Liver (tissue), 9 donors: ENCODE data around the gene CAMSAP2. TPM values are rescaled to one million over a fixed set of nuclear protein-coding genes. Genes with fewer than 3 reads are reported as not detected.
A peak's percentile ranks its signal among the peaks of the same experiment; 100 is the strongest.
"Not testable (repeated sequence)": the region's sequence is repeated elsewhere in the genome, so short reads cannot be mapped to it uniquely, and the experiment has no call there.

Experiments
- DNase-seq: peaks from one replicate; pipeline ENCODE4 v3.0.0-alpha.2; 2017; ENCODE audit warnings: low spot score
- H3K27ac ChIP-seq, 2 donors: one replicate each; pipeline ENCODE4 v1.7.0; 2013; ENCODE audit warnings: inconsistent platforms in 2 of 2, low read length in 2 of 2, control low read depth in 1 of 2, low read depth in 1 of 2, mild to moderate bottlenecking in 1 of 2
- H3K27me3 ChIP-seq, 4 donors: one replicate each; pipeline versions ENCODE4 v1.6.1 to v1.7.0; 2013; ENCODE audit warnings: low read length in 3 of 4, inconsistent platforms in 1 of 4, mild to moderate bottlenecking in 1 of 4, moderate library complexity in 1 of 4; ENCODE audit not compliant: control insufficient read depth in 4 of 4, insufficient read depth in 4 of 4
- H3K36me3 ChIP-seq, 4 donors: one replicate each; pipeline versions ENCODE4 v1.6.1 to v1.7.0; 2013; ENCODE audit warnings: low read length in 3 of 4, mild to moderate bottlenecking in 3 of 4, low read depth in 1 of 4, moderate library complexity in 1 of 4; ENCODE audit not compliant: control insufficient read depth in 4 of 4, insufficient read depth in 3 of 4
- H3K4me1 ChIP-seq, 4 donors: one replicate each; pipeline versions ENCODE4 v1.6.1 to v1.7.0; 2013; ENCODE audit warnings: low read length in 3 of 4, mild to moderate bottlenecking in 3 of 4, moderate library complexity in 1 of 4; ENCODE audit not compliant: control insufficient read depth in 4 of 4, insufficient read depth in 4 of 4
- H3K4me3 ChIP-seq, 3 donors: one replicate each; pipeline versions ENCODE4 v1.6.1 to v1.7.0; 2013; ENCODE audit warnings: low read length in 3 of 3, control low read depth in 1 of 3, low read depth in 1 of 3, mild to moderate bottlenecking in 1 of 3
- H3K9ac ChIP-seq, 2 donors: one replicate each; pipeline ENCODE4 v1.7.0; 2013; ENCODE audit warnings: low read length in 2 of 2, mild to moderate bottlenecking in 2 of 2, moderate library complexity in 2 of 2, control low read depth in 1 of 2, low read depth in 1 of 2
- H3K9me3 ChIP-seq, 4 donors: one replicate each; pipeline versions ENCODE4 v1.6.1 to v1.7.0; 2013; ENCODE audit warnings: low read length in 3 of 4; ENCODE audit not compliant: control insufficient read depth in 4 of 4
- EGR1 ChIP-seq, 2 donors: IDR thresholded peaks; 2 replicates each; pipeline ENCODE4 v1.6.1; 2016 to 2018; ENCODE audit warnings: antibody characterized with exemption in 2 of 2, low read depth in 2 of 2
- FOXA1 ChIP-seq: IDR thresholded peaks from 2 replicates; pipeline ENCODE4 v1.6.1; 2016; ENCODE audit warnings: antibody characterized with exemption
- FOXA2 ChIP-seq: IDR thresholded peaks from 2 replicates; pipeline ENCODE4 v1.6.1; 2016; ENCODE audit warnings: antibody characterized with exemption
- GABPA ChIP-seq, 2 donors: IDR thresholded peaks in 1 of 2; conservative IDR thresholded peaks in 1 of 2; 2 replicates each; pipeline ENCODE4 v1.6.1; 2016; ENCODE audit warnings: antibody characterized with exemption in 2 of 2, mild to moderate bottlenecking in 1 of 2, moderate library complexity in 1 of 2
- HNF4G ChIP-seq: IDR thresholded peaks from 2 replicates; pipeline ENCODE4 v1.6.1; 2016; ENCODE audit warnings: antibody characterized with exemption
- NR2F2 ChIP-seq: IDR thresholded peaks from 2 replicates; pipeline ENCODE4 v1.6.1; 2016; ENCODE audit warnings: antibody characterized with exemption
- SP1 ChIP-seq: IDR thresholded peaks from 2 replicates; pipeline ENCODE4 v1.6.1; 2018; ENCODE audit warnings: antibody characterized with exemption, mild to moderate bottlenecking
- TAF1 ChIP-seq: conservative IDR thresholded peaks from 2 replicates; pipeline ENCODE4 v1.6.1; 2016; ENCODE audit warnings: antibody characterized with exemption, mild to moderate bottlenecking
- WGBS: extraction: QIAGEN DNeasy Blood & Tissue Kit; methylation state at CpG from one replicate; pipeline ENCODE4 v1.1.7; 2013; 5-methylcytosine and 5-hydroxymethylcytosine counted together
- polyA plus RNA-seq, 2 donors: library from polyadenylated mRNA; stranded (reverse) in 1 of 2; unstranded in 1 of 2; fragments of 200-250 nt in 1 of 2; fragments of >200 nt in 1 of 2; fragmentation: Nextera tagmentation in 1 of 2; extraction: Ambion mirVana in 1 of 2; gene quantifications; one replicate each; pipeline versions ENCODE4 v1.2.1 to v1.2.3, GENCODE V29; 2013 to 2015
- total RNA-seq, 2 donors: library from RNA; depleted of rRNA; stranded (reverse); fragments of >200 nt; gene quantifications; one replicate each; pipeline ENCODE4 v1.2.3, GENCODE V29; 2014
- TF ChIP-seq, protein P1 (sequence below): IDR thresholded peaks from 2 replicates; pipeline ENCODE4 v1.6.1; 2016; ENCODE audit warnings: antibody characterized with exemption, mild to moderate bottlenecking
- TF ChIP-seq, protein P2 (sequence below): IDR thresholded peaks from 2 replicates; pipeline ENCODE4 v1.6.1; 2016; ENCODE audit warnings: antibody characterized with exemption
- donor health status: healthy.
- donor health status: healthy.
- donor health status: healthy.
- donor health status: healthy.
- donor health status: healthy.

The CAMSAP2 gene
- total and polyA plus RNA-seq, 4 donors: 1.9 to 8.6 (median 3.5) TPM

DNA sequence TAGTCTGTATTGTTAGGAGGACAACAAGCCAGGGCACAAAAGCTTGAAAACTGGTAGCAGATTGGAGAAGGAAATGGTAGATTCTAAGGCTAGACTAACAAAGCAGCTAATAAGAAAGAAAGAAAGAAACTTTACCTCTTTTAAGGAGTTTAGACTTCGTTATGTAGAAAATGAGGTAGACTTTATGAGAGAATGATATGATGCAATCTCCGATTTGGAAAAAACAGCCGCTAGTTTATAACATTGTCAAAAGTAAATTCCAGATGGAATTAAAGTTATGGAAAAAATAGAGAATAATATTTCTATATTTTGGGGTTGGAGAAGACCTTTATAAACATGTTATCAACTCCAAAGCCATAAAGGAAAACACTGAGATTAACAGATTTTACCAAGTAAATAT, 67.0 kb downstream of the CAMSAP2 start:
- Histone ChIP-seq H3K9ac (no peak overlapping the region), H3K27ac (no peak overlapping the region), H3K36me3 (peaks cover 0 to 4% (median 0%) of the 10 kb centered on the region in 4 donors), H3K9me3 (no peaks in the 10 kb centered on the region), H3K27me3 (no peaks in the 10 kb centered on the region), H3K4me3 (no peak overlapping the region), H3K4me1 (no peaks in the 10 kb centered on the region)
- TF ChIP-seq FOXA2 (no peak), GABPA (IDR thresholded peaks at IDR 0.05 in 1 of 2, conservative IDR thresholded peaks at IDR 0.05 in 1 of 2) (no peak)
- TF ChIP-seq, protein P1, sequence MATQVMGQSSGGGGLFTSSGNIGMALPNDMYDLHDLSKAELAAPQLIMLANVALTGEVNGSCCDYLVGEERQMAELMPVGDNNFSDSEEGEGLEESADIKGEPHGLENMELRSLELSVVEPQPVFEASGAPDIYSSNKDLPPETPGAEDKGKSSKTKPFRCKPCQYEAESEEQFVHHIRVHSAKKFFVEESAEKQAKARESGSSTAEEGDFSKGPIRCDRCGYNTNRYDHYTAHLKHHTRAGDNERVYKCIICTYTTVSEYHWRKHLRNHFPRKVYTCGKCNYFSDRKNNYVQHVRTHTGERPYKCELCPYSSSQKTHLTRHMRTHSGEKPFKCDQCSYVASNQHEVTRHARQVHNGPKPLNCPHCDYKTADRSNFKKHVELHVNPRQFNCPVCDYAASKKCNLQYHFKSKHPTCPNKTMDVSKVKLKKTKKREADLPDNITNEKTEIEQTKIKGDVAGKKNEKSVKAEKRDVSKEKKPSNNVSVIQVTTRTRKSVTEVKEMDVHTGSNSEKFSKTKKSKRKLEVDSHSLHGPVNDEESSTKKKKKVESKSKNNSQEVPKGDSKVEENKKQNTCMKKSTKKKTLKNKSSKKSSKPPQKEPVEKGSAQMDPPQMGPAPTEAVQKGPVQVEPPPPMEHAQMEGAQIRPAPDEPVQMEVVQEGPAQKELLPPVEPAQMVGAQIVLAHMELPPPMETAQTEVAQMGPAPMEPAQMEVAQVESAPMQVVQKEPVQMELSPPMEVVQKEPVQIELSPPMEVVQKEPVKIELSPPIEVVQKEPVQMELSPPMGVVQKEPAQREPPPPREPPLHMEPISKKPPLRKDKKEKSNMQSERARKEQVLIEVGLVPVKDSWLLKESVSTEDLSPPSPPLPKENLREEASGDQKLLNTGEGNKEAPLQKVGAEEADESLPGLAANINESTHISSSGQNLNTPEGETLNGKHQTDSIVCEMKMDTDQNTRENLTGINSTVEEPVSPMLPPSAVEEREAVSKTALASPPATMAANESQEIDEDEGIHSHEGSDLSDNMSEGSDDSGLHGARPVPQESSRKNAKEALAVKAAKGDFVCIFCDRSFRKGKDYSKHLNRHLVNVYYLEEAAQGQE: no peak
- WGBS: 96% methylated on average over 3 of the region's 3 CpGs
- DNase-seq: no peak

DNA sequence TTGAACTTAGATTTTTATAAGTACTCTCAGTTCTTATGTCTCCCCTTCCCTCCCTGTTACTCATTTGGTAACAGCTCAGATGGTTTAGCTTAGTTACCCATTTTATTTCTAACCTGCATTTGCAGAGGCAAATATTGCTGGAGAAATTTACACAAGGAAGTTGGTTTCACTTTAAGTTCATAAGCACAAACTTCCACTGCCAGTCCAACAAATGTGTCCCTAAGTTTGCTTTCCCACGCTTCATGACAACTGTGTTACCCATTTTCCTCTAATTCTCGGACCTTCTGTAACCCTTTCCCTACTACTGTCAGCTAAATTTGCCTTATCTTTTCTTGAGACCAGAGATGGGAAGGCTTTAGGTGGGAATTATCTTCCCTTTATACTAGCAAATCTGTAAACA, 70.2 kb downstream of the CAMSAP2 start:
- Histone ChIP-seq H3K27me3 (no peaks in the 10 kb centered on the region), H3K27ac (no peak overlapping the region), H3K4me1 (no peaks in the 10 kb centered on the region), H3K36me3 (peaks cover 0 to 4% (median 0%) of the 10 kb centered on the region in 4 donors), H3K4me3 (no peak overlapping the region), H3K9ac (no peak overlapping the region), H3K9me3 (no peaks in the 10 kb centered on the region)
- no peak for DNase-seq
- TF ChIP-seq EGR1 (IDR thresholded peaks at IDR 0.05; ENCODE audit: low read depth in 2 of 2) (no peak), TAF1 (no peak), SP1 (no peak), GABPA (IDR thresholded peaks at IDR 0.05 in 1 of 2, conservative IDR thresholded peaks at IDR 0.05 in 1 of 2) (no peak)
- TF ChIP-seq, protein P2, sequence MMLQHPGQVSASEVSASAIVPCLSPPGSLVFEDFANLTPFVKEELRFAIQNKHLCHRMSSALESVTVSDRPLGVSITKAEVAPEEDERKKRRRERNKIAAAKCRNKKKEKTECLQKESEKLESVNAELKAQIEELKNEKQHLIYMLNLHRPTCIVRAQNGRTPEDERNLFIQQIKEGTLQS: no peak
- WGBS: 81% methylated on average over 2 of the region's 2 CpGs

DNA sequence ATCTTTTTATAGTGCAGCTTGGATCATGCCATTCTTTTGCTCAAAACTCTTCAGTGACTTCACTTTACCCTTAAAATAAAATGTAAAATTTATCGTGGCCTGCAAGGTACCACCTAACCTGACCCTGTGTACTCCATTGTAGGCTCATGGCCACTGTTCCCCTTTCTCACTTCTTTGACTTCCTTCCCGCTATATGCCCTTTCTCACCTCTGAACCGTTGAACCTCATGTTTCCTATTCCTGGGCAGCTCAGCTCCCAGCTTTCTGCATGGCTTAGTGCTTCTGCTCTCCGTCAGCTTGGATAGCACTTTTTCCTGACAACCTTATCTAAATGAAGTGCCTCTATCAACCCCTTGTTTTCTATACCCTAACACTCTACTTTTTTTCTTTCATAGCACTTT, 73.0 kb downstream of the CAMSAP2 start:
- no peak for DNase-seq
- 70% methylated on average over 4 of the region's 4 CpGs for WGBS
- H3K4me1 ChIP-seq: no peaks in the 10 kb centered on the region
- no peak overlapping the region for H3K4me3 ChIP-seq
- H3K36me3 ChIP-seq: peaks cover 0 to 4% (median 0%) of the 10 kb centered on the region in 4 donors
- no peak overlapping the region for H3K27ac ChIP-seq
- H3K9me3 ChIP-seq: no peaks in the 10 kb centered on the region
- no peak overlapping the region for H3K9ac ChIP-seq
- TF ChIP-seq HNF4G (no peak), NR2F2 (peak; percentile 95)
- H3K27me3 ChIP-seq: no peaks in the 10 kb centered on the region

DNA sequence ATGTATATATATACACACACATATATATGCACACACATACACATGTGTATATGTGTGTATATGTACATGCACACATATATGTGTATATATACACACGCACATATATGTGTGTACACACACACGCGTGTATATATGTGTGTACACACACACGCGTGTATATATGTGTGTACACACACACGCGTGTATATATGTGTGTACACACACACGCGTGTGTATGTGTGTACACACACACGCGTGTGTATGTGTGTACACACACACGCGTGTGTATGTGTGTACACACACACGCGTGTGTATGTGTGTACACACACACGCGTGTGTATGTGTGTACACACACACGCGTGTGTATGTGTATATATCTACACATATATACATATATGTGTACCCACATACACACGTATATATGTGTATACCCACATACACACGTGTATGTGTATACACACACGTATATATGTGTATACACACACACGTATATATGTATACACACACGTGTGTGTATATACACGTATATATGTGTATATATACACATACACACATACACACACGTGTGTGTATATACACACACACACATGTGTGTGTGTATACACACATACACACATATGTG, 78.0 kb downstream of the CAMSAP2 start:
- not testable (repeated sequence) for H3K4me3 ChIP-seq, H3K36me3 ChIP-seq, H3K4me1 ChIP-seq, H3K27ac ChIP-seq, H3K27me3 ChIP-seq, DNase-seq, H3K9ac ChIP-seq, H3K9me3 ChIP-seq
- 89% methylated on average over 25 of the region's 26 CpGs for WGBS
- TF ChIP-seq FOXA2: peak; percentile 92
- peak; percentile 60 for TF ChIP-seq FOXA1
